ENCODE measurements around the gene CMYA5.
A peak's percentile ranks its signal among the peaks of the same experiment; 100 is the strongest.

CMYA5 gene

DNA sequence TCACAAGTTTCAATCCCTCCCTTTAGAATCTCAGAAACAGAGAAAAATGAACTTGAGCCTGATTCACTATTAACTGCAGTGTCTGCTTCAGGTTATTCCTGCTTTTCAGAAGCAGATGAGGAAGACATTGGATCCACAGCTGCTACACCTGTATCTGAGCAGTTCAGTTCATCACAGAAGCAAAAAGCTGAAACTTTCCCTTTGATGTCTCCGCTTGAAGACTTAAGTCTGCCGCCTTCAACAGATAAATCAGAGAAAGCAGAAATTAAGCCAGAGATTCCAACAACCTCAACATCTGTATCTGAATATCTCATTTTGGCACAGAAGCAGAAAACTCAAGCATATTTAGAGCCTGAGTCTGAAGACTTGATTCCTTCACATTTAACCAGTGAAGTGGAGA, 42.1 kb downstream of the CMYA5 start:
- DNase-seq, result no peak
- no peaks in the 10 kb centered on the region for H3K36me3 ChIP-seq (ENCODE audit: control insufficient read depth in 4 of 4, insufficient read depth in 4 of 4, low read length in 3 of 4)
- ChIA-PET POLR2A (no interaction called here), CTCF (no interaction called here)
- H3K27me3 ChIP-seq (replicated peaks in 2 of 5; ENCODE audit: control insufficient read depth in 4 of 5, insufficient read depth in 5 of 5, low read length in 4 of 5), result peaks cover 0 to 64% (median 20%) of the 10 kb centered on the region in 5 experiments
- H3K4me3 ChIP-seq (ENCODE audit: control insufficient read depth in 1 of 7, extremely low read depth in 1 of 7, insufficient read depth in 4 of 7, low read depth in 2 of 7, low read length in 6 of 7), result no peak overlapping the region
- no peak overlapping the region for H3K27ac ChIP-seq (ENCODE audit: insufficient read depth in 1 of 2, low read depth in 1 of 2, low read length in 2 of 2, poor library complexity in 1 of 2, severe bottlenecking in 2 of 2)
- 100% methylated on average over 2 of the region's 2 CpGs for WGBS (ENCODE audit: insufficient coverage)
- peaks cover 4 to 18% (median 12%) of the 10 kb centered on the region in 4 experiments for H3K4me1 ChIP-seq (ENCODE audit: control extremely low read depth in 1 of 4, control insufficient read depth in 4 of 4, insufficient read depth in 4 of 4, low read length in 3 of 4)
- no peaks in the 10 kb centered on the region for H3K9me3 ChIP-seq (ENCODE audit: control extremely low read depth in 1 of 5, control insufficient read depth in 4 of 5, insufficient read depth in 2 of 5, low read depth in 1 of 5, low read length in 4 of 5)

GRCh38 chr5:79736528-79737514, 47.2 kb downstream of the CMYA5 start:
- H3K4me1 ChIP-seq (ENCODE audit: control extremely low read depth in 1 of 4, control insufficient read depth in 4 of 4, insufficient read depth in 4 of 4, low read length in 3 of 4), result peaks cover 4 to 23% (median 14%) of the 10 kb centered on the region in 4 experiments
- no peaks in the 10 kb centered on the region for H3K36me3 ChIP-seq (ENCODE audit: control insufficient read depth in 4 of 4, insufficient read depth in 4 of 4, low read length in 3 of 4)
- no peak overlapping the region for H3K27ac ChIP-seq (ENCODE audit: insufficient read depth in 1 of 2, low read depth in 1 of 2, low read length in 2 of 2, poor library complexity in 1 of 2, severe bottlenecking in 2 of 2)
- ChIA-PET POLR2A (no interaction called here), CTCF (interaction anchor here (0.6 kb wide), 1 partner anchor 174 kb away, joined by 4 read pairs; no protein-coding TSS in a partner anchor)
- H3K9me3 ChIP-seq (ENCODE audit: control extremely low read depth in 1 of 5, control insufficient read depth in 4 of 5, insufficient read depth in 2 of 5, low read depth in 1 of 5, low read length in 4 of 5), result peaks cover 0 to 6% (median 0%) of the 10 kb centered on the region in 5 experiments
- peak in 2 of 3 donors; percentile 26 to 37 for DNase-seq
- WGBS (ENCODE audit: insufficient coverage), result 36% methylated on average over 11 of the region's 14 CpGs
- no peak overlapping the region for H3K4me3 ChIP-seq (ENCODE audit: control insufficient read depth in 1 of 7, extremely low read depth in 1 of 7, insufficient read depth in 4 of 7, low read depth in 2 of 7, low read length in 6 of 7)
- H3K27me3 ChIP-seq (replicated peaks in 2 of 5; ENCODE audit: control insufficient read depth in 4 of 5, insufficient read depth in 5 of 5, low read length in 4 of 5), result peaks cover 0 to 52% (median 12%) of the 10 kb centered on the region in 5 experiments

DNA sequence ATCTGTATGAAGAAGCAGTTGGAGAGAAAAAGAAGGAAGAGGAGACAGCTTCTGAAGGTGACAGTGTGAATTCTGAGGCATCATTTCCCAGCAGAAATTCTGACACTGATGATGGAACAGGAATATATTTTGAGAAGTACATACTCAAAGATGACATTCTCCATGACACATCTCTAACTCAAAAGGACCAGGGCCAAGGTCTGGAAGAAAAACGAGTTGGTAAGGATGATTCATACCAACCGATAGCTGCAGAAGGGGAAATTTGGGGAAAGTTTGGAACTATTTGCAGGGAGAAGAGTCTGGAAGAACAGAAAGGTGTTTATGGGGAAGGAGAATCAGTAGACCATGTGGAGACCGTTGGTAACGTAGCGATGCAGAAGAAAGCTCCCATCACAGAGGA, 48.7 kb downstream of the CMYA5 start:
- peaks cover 4 to 21% (median 13%) of the 10 kb centered on the region in 4 experiments for H3K4me1 ChIP-seq (ENCODE audit: control extremely low read depth in 1 of 4, control insufficient read depth in 4 of 4, insufficient read depth in 4 of 4, low read length in 3 of 4)
- no peak for DNase-seq
- POLR2A ChIA-PET, result no interaction called here
- CTCF ChIA-PET, result no interaction called here
- 92% methylated on average over 5 of the region's 5 CpGs for WGBS (ENCODE audit: insufficient coverage)
- H3K9me3 ChIP-seq (ENCODE audit: control extremely low read depth in 1 of 5, control insufficient read depth in 4 of 5, insufficient read depth in 2 of 5, low read depth in 1 of 5, low read length in 4 of 5), result peaks cover 0 to 6% (median 0%) of the 10 kb centered on the region in 5 experiments
- no peak overlapping the region for H3K27ac ChIP-seq (ENCODE audit: insufficient read depth in 1 of 2, low read depth in 1 of 2, low read length in 2 of 2, poor library complexity in 1 of 2, severe bottlenecking in 2 of 2)
- H3K27me3 ChIP-seq (replicated peaks in 2 of 5; ENCODE audit: control insufficient read depth in 4 of 5, insufficient read depth in 5 of 5, low read length in 4 of 5), result peaks cover 0 to 43% (median 8%) of the 10 kb centered on the region in 5 experiments
- H3K36me3 ChIP-seq (ENCODE audit: control insufficient read depth in 4 of 4, insufficient read depth in 4 of 4, low read length in 3 of 4), result no peaks in the 10 kb centered on the region
- H3K4me3 ChIP-seq (ENCODE audit: control insufficient read depth in 1 of 7, extremely low read depth in 1 of 7, insufficient read depth in 4 of 7, low read depth in 2 of 7, low read length in 6 of 7), result no peak overlapping the region

DNA sequence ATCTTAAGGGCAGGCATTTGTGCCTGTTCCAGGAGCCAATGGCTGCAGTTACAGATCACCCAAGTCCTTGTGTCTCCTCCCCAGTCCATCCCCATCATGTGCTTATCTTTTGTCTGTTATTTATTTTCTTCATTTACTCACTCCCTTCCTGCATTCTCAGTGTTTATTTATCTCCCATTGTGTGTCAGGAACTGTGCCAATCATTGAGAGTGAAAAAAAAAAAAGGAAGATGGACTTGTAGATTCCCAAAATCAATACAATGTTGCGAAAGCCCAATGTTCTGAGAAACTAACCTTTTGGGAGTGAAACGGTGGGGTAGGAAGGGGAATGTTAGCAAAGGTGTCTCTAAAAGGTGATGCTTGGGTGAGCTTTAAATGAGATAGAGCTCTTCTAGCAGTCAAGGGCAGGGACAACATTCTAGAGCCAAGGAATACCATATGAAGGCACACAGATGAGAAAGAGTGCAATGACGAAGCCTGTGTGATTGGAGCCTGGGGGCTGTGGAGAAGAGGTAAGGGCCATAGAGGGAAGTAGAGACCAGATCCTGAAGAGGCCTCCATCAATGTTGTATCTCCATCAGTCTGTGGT, 53.0 kb downstream of the CMYA5 start:
- H3K27ac ChIP-seq (ENCODE audit: insufficient read depth in 1 of 2, low read depth in 1 of 2, low read length in 2 of 2, poor library complexity in 1 of 2, severe bottlenecking in 2 of 2), result no peak overlapping the region
- POLR2A ChIA-PET, result no interaction called here
- DNase-seq, result no peak
- H3K4me1 ChIP-seq (ENCODE audit: control extremely low read depth in 1 of 4, control insufficient read depth in 4 of 4, insufficient read depth in 4 of 4, low read length in 3 of 4), result no peaks in the 10 kb centered on the region
- peaks cover 0 to 26% (median 0%) of the 10 kb centered on the region in 5 experiments for H3K27me3 ChIP-seq (replicated peaks in 2 of 5; ENCODE audit: control insufficient read depth in 4 of 5, insufficient read depth in 5 of 5, low read length in 4 of 5)
- H3K4me3 ChIP-seq (ENCODE audit: control insufficient read depth in 1 of 7, extremely low read depth in 1 of 7, insufficient read depth in 4 of 7, low read depth in 2 of 7, low read length in 6 of 7), result no peak overlapping the region
- CTCF ChIA-PET, result no interaction called here
- 95% methylated on average over 3 of the region's 3 CpGs for WGBS (ENCODE audit: insufficient coverage)
- no peaks in the 10 kb centered on the region for H3K36me3 ChIP-seq (ENCODE audit: control insufficient read depth in 4 of 4, insufficient read depth in 4 of 4, low read length in 3 of 4)
- H3K9me3 ChIP-seq (ENCODE audit: control extremely low read depth in 1 of 5, control insufficient read depth in 4 of 5, insufficient read depth in 2 of 5, low read depth in 1 of 5, low read length in 4 of 5), result peaks cover 0 to 6% (median 0%) of the 10 kb centered on the region in 5 experiments

DNA sequence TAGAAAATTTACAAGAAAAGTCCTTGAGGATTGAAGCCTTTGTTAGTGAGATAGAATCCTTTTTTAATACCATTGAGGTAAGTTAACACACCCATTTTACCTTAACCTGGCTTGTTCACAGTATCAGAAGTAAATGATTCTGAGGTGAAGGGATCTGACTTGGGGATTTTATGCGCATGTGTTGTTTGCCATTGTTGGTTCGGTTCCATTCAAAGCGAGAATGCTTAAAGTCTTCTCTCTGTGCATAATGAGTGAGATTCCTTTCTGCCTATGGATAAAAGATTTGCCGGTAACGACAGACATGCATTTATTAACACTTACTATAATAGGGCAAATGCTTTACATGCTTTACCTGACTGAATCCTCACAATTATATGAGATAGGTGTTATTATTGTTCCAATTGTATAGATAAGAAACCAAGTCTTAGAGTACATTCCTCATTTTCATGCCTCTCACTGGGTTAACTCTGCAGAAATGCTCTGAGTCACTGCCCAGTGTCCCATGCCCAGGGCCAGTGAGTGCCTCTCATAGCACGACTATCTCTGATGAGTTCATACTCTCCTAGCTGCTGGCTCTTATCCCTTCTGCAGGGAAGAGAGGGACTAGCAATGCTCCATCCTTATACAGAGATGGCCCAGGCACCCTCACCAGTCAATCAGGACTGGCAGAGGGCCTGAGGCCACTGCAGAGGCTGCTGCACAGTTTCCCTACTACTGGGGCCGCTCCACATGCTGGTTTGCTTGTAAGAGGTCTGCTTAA, 54.4 kb downstream of the CMYA5 start:
- Histone ChIP-seq H3K9me3 (ENCODE audit: control extremely low read depth in 1 of 5, control insufficient read depth in 4 of 5, insufficient read depth in 2 of 5, low read depth in 1 of 5, low read length in 4 of 5) (peaks cover 0 to 3% (median 0%) of the 10 kb centered on the region in 5 experiments), H3K36me3 (ENCODE audit: control insufficient read depth in 4 of 4, insufficient read depth in 4 of 4, low read length in 3 of 4) (no peaks in the 10 kb centered on the region), H3K4me3 (ENCODE audit: control insufficient read depth in 1 of 7, extremely low read depth in 1 of 7, insufficient read depth in 4 of 7, low read depth in 2 of 7, low read length in 6 of 7) (no peak overlapping the region), H3K4me1 (ENCODE audit: control extremely low read depth in 1 of 4, control insufficient read depth in 4 of 4, insufficient read depth in 4 of 4, low read length in 3 of 4) (no peaks in the 10 kb centered on the region), H3K27me3 (replicated peaks in 2 of 5; ENCODE audit: control insufficient read depth in 4 of 5, insufficient read depth in 5 of 5, low read length in 4 of 5) (peaks cover 0 to 18% (median 0%) of the 10 kb centered on the region in 5 experiments), H3K27ac (ENCODE audit: insufficient read depth in 1 of 2, low read depth in 1 of 2, low read length in 2 of 2, poor library complexity in 1 of 2, severe bottlenecking in 2 of 2) (no peak overlapping the region)
- ChIA-PET CTCF (no interaction called here), POLR2A (no interaction called here)
- DNase-seq, result no peak
- 100% methylated on average over 2 of the region's 7 CpGs for WGBS (ENCODE audit: insufficient coverage)

DNA sequence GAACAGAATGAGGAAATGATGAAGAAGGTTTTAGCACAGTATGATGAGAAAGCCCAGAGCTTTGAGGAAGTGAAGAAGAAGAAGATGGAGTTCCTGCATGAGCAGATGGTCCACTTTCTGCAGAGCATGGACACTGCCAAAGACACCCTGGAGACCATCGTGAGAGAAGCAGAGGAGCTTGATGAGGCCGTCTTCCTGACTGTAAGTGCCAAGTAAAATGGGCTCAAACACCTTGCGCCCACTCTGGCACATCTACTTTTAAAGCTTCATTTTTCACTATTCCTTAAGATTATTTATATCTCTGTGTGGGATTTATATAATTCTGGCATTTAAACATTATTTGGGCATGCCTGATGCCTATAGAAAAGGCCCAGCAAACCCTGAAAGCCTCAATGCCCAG, 55.6 kb downstream of the CMYA5 start:
- H3K27ac ChIP-seq (ENCODE audit: insufficient read depth in 1 of 2, low read depth in 1 of 2, low read length in 2 of 2, poor library complexity in 1 of 2, severe bottlenecking in 2 of 2), result no peak overlapping the region
- H3K36me3 ChIP-seq (ENCODE audit: control insufficient read depth in 4 of 4, insufficient read depth in 4 of 4, low read length in 3 of 4), result no peaks in the 10 kb centered on the region
- DNase-seq, result no peak
- ChIA-PET POLR2A (no interaction called here), CTCF (no interaction called here)
- no peak overlapping the region for H3K4me3 ChIP-seq (ENCODE audit: control insufficient read depth in 1 of 7, extremely low read depth in 1 of 7, insufficient read depth in 4 of 7, low read depth in 2 of 7, low read length in 6 of 7)
- 100% methylated on average over 1 of the region's 3 CpGs for WGBS (ENCODE audit: insufficient coverage)
- peaks cover 0 to 3% (median 0%) of the 10 kb centered on the region in 5 experiments for H3K9me3 ChIP-seq (ENCODE audit: control extremely low read depth in 1 of 5, control insufficient read depth in 4 of 5, insufficient read depth in 2 of 5, low read depth in 1 of 5, low read length in 4 of 5)
- H3K27me3 ChIP-seq (replicated peaks in 2 of 5; ENCODE audit: control insufficient read depth in 4 of 5, insufficient read depth in 5 of 5, low read length in 4 of 5), result peaks cover 0 to 13% (median 0%) of the 10 kb centered on the region in 5 experiments
- H3K4me1 ChIP-seq (ENCODE audit: control extremely low read depth in 1 of 4, control insufficient read depth in 4 of 4, insufficient read depth in 4 of 4, low read length in 3 of 4), result no peaks in the 10 kb centered on the region
